HepG2 (cell line): ENCODE measurements around the gene C1orf159. TPM values are rescaled to one million over a fixed set of nuclear protein-coding genes. Genes with fewer than 3 reads are reported as not detected.

Source experiments
- FOSL2 ChIP-seq: sonication (generic); formaldehyde crosslinking; IDR thresholded peaks from 2 replicates; pipeline ENCODE4 v1.4.0; 2020; ENCODE audit warnings: missing genetic modification reagents
- FOXP1 ChIP-seq, 2 experiments: fragments of 450-650 bp in 1 of 2; IDR thresholded peaks; 2 replicates each; pipeline ENCODE4 v1.6.1; 2017 to 2018; ENCODE audit warnings: antibody characterized with exemption in 1 of 2
- HES4 ChIP-seq: sonication (generic); formaldehyde crosslinking; IDR thresholded peaks from 2 replicates; pipeline ENCODE4 v1.9.0; 2021; ENCODE audit warnings: mild to moderate bottlenecking, missing genetic modification reagents, borderline replicate concordance
- MEIS1 ChIP-seq: sonication (generic); formaldehyde crosslinking; IDR thresholded peaks from 2 replicates; pipeline ENCODE4 v1.9.0; 2021; ENCODE audit warnings: mild to moderate bottlenecking, missing genetic modification reagents, moderate library complexity, borderline replicate concordance
- NFYB ChIP-seq: sonication (generic); formaldehyde crosslinking; IDR thresholded peaks from 2 replicates; pipeline ENCODE4 v1.4.0; 2020; ENCODE audit warnings: missing genetic modification reagents
- PHF8 ChIP-seq: sonication (generic); formaldehyde crosslinking; IDR thresholded peaks from 2 replicates; pipeline ENCODE4 v1.5.0; 2020; ENCODE audit warnings: missing genetic modification reagents
- POGZ ChIP-seq: sonication (generic); formaldehyde crosslinking; IDR thresholded peaks from 2 replicates; pipeline ENCODE4 v1.4.0; 2020; ENCODE audit warnings: mild to moderate bottlenecking, missing genetic modification reagents
- SKI ChIP-seq: fragments of 450-650 bp; IDR thresholded peaks from one replicate; pipeline ENCODE4 v1.6.1; 2018; ENCODE audit warnings: mild to moderate bottlenecking; ENCODE audit not compliant: partially characterized antibody
- SP1 ChIP-seq, 2 experiments: fragments of 450-650 bp in 1 of 2; sonication (generic) in 1 of 2; formaldehyde crosslinking in 1 of 2; IDR thresholded peaks; 2 replicates each; pipeline versions ENCODE4 v1.4.0 to v1.6.1; 2016 to 2020; ENCODE audit warnings: missing genetic modification reagents in 1 of 2
- SP4 ChIP-seq: sonication (generic); formaldehyde crosslinking; IDR thresholded peaks from 2 replicates; pipeline ENCODE4 v1.8.1; 2023; ENCODE audit warnings: mild to moderate bottlenecking, missing genetic modification reagents
- ZBTB21 ChIP-seq: sonication (generic); formaldehyde crosslinking; IDR thresholded peaks from 2 replicates; pipeline ENCODE4 v1.4.0; 2020; ENCODE audit warnings: missing genetic modification reagents
- ZNF138 ChIP-seq: sonication (generic); formaldehyde crosslinking; IDR thresholded peaks from 2 replicates; pipeline ENCODE4 v1.5.0; 2020; ENCODE audit warnings: mild to moderate bottlenecking, low read depth, missing genetic modification reagents
- ZNF546 ChIP-seq: sonication (generic); formaldehyde crosslinking; conservative IDR thresholded peaks from 2 replicates; pipeline ENCODE4 v1.8.1; 2023; ENCODE audit warnings: mild to moderate bottlenecking, missing genetic modification reagents
- ZNF713 ChIP-seq: sonication (generic); formaldehyde crosslinking; IDR thresholded peaks from 2 replicates; pipeline ENCODE4 v1.4.0; 2020; ENCODE audit warnings: mild to moderate bottlenecking, missing genetic modification reagents
- ZNF746 ChIP-seq: sonication (generic); formaldehyde crosslinking; IDR thresholded peaks from 2 replicates; pipeline ENCODE4 v1.8.0; 2022; ENCODE audit warnings: mild to moderate bottlenecking, missing genetic modification reagents
- polyA plus RNA-seq, 8 experiments: library from polyadenylated mRNA; depleted of rRNA in 3 of 8; stranded (reverse) in 7 of 8; unstranded in 1 of 8; fragments of >200 nt; fragmentation: Illumina TruSeq in 4 of 8; extraction: Trizol in 4 of 8; gene quantifications; 2 replicates each; pipeline versions ENCODE4 v1.2.1 to v1.2.3, GENCODE V29; 2011 to 2016; ENCODE audit warnings: low read depth in 4 of 8, missing spikeins in 1 of 8, mixed read lengths in 1 of 8; ENCODE audit not compliant: insufficient read depth in 1 of 8
- total RNA-seq, 5 experiments: library from RNA; depleted of rRNA; stranded (reverse); fragments of >200 nt; fragmentation: Illumina TruSeq; extraction: Trizol; gene quantifications; 2 replicates each; pipeline ENCODE4 v1.2.3, GENCODE V29; 2016; ENCODE audit warnings: low read depth in 1 of 5
- TF ChIP-seq, protein P1 (sequence below): sonication (generic); formaldehyde crosslinking; IDR thresholded peaks from 2 replicates; pipeline ENCODE4 v1.8.0; 2022; ENCODE audit warnings: mild to moderate bottlenecking, missing genetic modification reagents
- TF ChIP-seq, protein P2 (sequence below): IDR thresholded peaks from 2 replicates; pipeline ENCODE4 v1.6.1; 2016; ENCODE audit warnings: missing compliant biosample characterization, missing genetic modification reagents, borderline replicate concordance
- TF ChIP-seq, protein P3 (sequence below): sonication (generic); formaldehyde crosslinking; conservative IDR thresholded peaks from 2 replicates; pipeline ENCODE4 v1.4.0; 2020; ENCODE audit warnings: missing genetic modification reagents
- TF ChIP-seq, protein P4 (sequence below): sonication (generic); formaldehyde crosslinking; IDR thresholded peaks from 2 replicates; pipeline ENCODE4 v1.5.1; 2020; ENCODE audit warnings: missing genetic modification reagents, mild to moderate bottlenecking, borderline replicate concordance
- TF ChIP-seq, protein P5 (sequence below): IDR thresholded peaks from 2 replicates; pipeline ENCODE4 v1.6.1; 2016; ENCODE audit warnings: low read depth
- TF ChIP-seq, protein P6 (sequence below): sonication (generic); formaldehyde crosslinking; conservative IDR thresholded peaks from 2 replicates; pipeline ENCODE4 v1.8.0; 2022; ENCODE audit warnings: low read depth, missing genetic modification reagents

C1orf159 gene
- total and polyA plus RNA-seq, 2 of the 13 experiments (the other 11 are each of a cell fraction or from before 2014, with no cell fraction given): 3.8 to 6.7 TPM

DNA sequence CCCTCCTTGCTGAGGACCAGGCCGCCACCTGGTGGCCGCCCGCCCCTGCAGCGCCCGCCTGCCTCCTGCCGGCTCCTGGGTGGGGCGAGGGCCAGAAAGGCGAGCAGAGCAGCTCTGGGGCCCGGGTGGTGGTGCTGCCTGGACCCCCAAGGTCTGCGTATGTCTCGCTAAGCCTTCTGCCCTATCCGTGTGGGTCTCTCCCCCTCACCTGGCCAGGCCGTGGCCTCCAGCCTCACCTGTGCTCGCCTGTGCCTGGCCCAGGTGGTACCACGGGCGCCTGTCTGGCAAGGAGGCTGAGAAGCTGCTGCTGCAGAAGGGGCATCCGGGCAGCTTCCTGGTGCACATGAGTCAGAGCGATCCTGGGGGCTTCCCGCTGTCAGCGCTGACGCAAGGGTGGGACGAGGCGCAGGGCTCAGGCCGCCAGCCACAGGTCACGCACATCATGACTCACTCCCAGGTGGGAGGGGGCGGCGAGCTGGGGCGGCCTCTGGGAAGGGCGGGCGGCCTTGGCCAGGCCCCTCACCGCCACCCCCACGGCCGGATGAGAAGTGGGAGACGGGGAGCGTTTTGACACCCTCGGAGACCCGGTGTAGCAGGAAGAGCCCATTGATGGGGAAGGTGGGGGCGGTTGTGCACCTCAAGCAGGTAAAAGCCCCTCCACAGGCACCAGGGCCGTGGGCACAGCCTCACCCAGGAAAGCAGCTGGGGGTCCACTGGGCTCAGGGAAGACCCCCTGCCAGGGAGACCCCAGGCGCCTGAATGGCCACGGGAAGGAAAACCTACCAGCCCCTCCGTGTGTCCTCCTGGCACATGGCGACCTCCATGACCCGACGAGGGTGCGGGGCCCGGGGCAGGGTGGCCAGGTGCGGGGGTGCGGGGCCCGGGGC lies 51.7 kb downstream of the C1orf159 start (continued):
- TF ChIP-seq, protein P1, sequence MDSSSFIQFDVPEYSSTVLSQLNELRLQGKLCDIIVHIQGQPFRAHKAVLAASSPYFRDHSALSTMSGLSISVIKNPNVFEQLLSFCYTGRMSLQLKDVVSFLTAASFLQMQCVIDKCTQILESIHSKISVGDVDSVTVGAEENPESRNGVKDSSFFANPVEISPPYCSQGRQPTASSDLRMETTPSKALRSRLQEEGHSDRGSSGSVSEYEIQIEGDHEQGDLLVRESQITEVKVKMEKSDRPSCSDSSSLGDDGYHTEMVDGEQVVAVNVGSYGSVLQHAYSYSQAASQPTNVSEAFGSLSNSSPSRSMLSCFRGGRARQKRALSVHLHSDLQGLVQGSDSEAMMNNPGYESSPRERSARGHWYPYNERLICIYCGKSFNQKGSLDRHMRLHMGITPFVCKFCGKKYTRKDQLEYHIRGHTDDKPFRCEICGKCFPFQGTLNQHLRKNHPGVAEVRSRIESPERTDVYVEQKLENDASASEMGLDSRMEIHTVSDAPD (CRISPR knock-in tag): no peak
- peak; percentile 87 for TF ChIP-seq ZNF746
- TF ChIP-seq ZNF713 (CRISPR knock-in tag): no peak
- TF ChIP-seq, protein P2, sequence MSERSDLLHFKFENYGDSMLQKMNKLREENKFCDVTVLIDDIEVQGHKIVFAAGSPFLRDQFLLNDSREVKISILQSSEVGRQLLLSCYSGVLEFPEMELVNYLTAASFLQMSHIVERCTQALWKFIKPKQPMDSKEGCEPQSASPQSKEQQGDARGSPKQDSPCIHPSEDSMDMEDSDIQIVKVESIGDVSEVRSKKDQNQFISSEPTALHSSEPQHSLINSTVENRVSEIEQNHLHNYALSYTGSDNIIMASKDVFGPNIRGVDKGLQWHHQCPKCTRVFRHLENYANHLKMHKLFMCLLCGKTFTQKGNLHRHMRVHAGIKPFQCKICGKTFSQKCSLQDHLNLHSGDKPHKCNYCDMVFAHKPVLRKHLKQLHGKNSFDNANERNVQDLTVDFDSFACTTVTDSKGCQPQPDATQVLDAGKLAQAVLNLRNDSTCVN (CRISPR knock-in tag): no peak
- TF ChIP-seq ZNF138 (CRISPR knock-in tag): no peak
- TF ChIP-seq, protein P3, sequence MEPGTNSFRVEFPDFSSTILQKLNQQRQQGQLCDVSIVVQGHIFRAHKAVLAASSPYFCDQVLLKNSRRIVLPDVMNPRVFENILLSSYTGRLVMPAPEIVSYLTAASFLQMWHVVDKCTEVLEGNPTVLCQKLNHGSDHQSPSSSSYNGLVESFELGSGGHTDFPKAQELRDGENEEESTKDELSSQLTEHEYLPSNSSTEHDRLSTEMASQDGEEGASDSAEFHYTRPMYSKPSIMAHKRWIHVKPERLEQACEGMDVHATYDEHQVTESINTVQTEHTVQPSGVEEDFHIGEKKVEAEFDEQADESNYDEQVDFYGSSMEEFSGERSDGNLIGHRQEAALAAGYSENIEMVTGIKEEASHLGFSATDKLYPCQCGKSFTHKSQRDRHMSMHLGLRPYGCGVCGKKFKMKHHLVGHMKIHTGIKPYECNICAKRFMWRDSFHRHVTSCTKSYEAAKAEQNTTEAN (CRISPR knock-in tag): no peak
- TF ChIP-seq POGZ: peak; percentile 42; the same call in 1 of the 2 replicates
- TF ChIP-seq PHF8 (CRISPR knock-in tag): no peak
- TF ChIP-seq, protein P4, sequence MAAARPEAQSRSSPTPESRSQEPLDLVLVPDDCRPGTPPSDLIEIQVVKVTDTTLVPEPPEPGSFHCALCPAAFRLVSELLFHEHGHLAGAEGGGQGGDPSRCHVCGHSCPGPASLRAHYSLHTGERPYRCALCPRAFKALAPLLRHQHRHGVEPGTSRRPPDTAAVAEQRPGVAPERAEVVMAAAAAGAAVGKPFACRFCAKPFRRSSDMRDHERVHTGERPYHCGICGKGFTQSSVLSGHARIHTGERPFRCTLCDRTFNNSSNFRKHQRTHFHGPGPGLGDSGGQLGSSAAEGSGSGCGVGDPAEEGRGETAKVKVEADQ: peak; percentile 90; the same call in 1 of the 2 replicates
- no peak; the same call in 1 of the 2 replicates for TF ChIP-seq NFYB (CRISPR knock-in tag)
- TF ChIP-seq SP1 (IDR thresholded peaks at IDR 0.05): no peak
- peak; percentile 12; the same call in 1 of the 2 replicates for TF ChIP-seq SP1 (CRISPR knock-in tag; IDR thresholded peaks at IDR 0.05)
- TF ChIP-seq, protein P5, sequence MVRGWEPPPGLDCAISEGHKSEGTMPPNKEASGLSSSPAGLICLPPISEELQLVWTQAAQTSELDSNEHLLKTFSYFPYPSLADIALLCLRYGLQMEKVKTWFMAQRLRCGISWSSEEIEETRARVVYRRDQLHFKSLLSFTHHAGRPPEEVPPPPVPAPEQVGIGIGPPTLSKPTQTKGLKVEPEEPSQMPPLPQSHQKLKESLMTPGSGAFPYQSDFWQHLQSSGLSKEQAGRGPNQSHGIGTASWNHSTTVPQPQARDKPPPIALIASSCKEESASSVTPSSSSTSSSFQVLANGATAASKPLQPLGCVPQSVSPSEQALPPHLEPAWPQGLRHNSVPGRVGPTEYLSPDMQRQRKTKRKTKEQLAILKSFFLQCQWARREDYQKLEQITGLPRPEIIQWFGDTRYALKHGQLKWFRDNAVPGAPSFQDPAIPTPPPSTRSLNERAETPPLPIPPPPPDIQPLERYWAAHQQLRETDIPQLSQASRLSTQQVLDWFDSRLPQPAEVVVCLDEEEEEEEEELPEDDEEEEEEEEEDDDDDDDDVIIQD (CRISPR knock-in tag): no peak; the same call in 1 of the 2 replicates
- TF ChIP-seq SKI: peak; percentile 25
- peak; percentile 77 for TF ChIP-seq SP4
- TF ChIP-seq HES4 (CRISPR knock-in tag): no peak
- TF ChIP-seq FOXP1 (IDR thresholded peaks at IDR 0.05): no peak
- peak; percentile 20; the same call in 1 of the 2 replicates for TF ChIP-seq FOXP1 (CRISPR knock-in tag; IDR thresholded peaks at IDR 0.05)
- TF ChIP-seq FOSL2 (CRISPR knock-in tag): peak; percentile 99
- TF ChIP-seq ZNF546 (CRISPR knock-in tag): no peak
- TF ChIP-seq ZBTB21 (CRISPR knock-in tag): no peak
- peak; percentile 95 for TF ChIP-seq MEIS1
- TF ChIP-seq, protein P6, sequence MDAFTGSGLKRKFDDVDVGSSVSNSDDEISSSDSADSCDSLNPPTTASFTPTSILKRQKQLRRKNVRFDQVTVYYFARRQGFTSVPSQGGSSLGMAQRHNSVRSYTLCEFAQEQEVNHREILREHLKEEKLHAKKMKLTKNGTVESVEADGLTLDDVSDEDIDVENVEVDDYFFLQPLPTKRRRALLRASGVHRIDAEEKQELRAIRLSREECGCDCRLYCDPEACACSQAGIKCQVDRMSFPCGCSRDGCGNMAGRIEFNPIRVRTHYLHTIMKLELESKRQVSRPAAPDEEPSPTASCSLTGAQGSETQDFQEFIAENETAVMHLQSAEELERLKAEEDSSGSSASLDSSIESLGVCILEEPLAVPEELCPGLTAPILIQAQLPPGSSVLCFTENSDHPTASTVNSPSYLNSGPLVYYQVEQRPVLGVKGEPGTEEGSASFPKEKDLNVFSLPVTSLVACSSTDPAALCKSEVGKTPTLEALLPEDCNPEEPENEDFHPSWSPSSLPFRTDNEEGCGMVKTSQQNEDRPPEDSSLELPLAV (CRISPR knock-in tag): no peak
